ENCODE data around the gene ZFP36L1.

GRCh38 chr14:68797121-68797670 is 4.3 kb upstream of the ZFP36L1 start:
- no peak for TF ChIP-seq POLR2A (IDR thresholded peaks at IDR 0.05)
- TF ChIP-seq, protein P1, sequence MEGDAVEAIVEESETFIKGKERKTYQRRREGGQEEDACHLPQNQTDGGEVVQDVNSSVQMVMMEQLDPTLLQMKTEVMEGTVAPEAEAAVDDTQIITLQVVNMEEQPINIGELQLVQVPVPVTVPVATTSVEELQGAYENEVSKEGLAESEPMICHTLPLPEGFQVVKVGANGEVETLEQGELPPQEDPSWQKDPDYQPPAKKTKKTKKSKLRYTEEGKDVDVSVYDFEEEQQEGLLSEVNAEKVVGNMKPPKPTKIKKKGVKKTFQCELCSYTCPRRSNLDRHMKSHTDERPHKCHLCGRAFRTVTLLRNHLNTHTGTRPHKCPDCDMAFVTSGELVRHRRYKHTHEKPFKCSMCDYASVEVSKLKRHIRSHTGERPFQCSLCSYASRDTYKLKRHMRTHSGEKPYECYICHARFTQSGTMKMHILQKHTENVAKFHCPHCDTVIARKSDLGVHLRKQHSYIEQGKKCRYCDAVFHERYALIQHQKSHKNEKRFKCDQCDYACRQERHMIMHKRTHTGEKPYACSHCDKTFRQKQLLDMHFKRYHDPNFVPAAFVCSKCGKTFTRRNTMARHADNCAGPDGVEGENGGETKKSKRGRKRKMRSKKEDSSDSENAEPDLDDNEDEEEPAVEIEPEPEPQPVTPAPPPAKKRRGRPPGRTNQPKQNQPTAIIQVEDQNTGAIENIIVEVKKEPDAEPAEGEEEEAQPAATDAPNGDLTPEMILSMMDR (IDR thresholded peaks at IDR 0.05): no peak
- TF ChIP-seq POLR2AphosphoS5 (IDR thresholded peaks at IDR 0.05): no peak
